Stomach (tissue), 9 donors: ENCODE measurements around the gene ATF3. TPM values are rescaled to one million over a fixed set of nuclear protein-coding genes. Genes with fewer than 3 reads are reported as not detected.

ENCODE experiments used
- DNase-seq, 2 donors: peaks; one replicate each; pipeline versions ENCODE4 v3.0.0 to v3.0.0-alpha.2; 2013 to 2019
- H3K27ac ChIP-seq, 5 donors: fragments of 200-600 bp in 4 of 5; sonication (generic) in 4 of 5; one replicate each; pipeline ENCODE4 v1.5.1; 2013 to 2019; ENCODE audit warnings: mild to moderate bottlenecking in 1 of 5, moderate library complexity in 1 of 5
- H3K27me3 ChIP-seq, 3 donors: fragments of 200-600 bp; sonication (generic); one replicate each; pipeline ENCODE4 v1.5.1; 2017 to 2019; ENCODE audit warnings: mixed run types in 1 of 3
- H3K36me3 ChIP-seq, 4 donors: fragments of 200-600 bp; sonication (generic); 1 replicate in 3 of 4; 2 replicates in 1 of 4; pipeline ENCODE4 v1.5.1; 2016 to 2019
- H3K4me1 ChIP-seq, 4 donors: fragments of 200-600 bp; sonication (generic); one replicate each; pipeline ENCODE4 v1.5.1; 2016 to 2019
- H3K4me3 ChIP-seq, 4 donors: fragments of 200-600 bp; sonication (generic) in 3 of 4; one replicate each; pipeline ENCODE4 v1.5.1; 2016 to 2019; ENCODE audit warnings: mild to moderate bottlenecking in 1 of 4
- H3K9me3 ChIP-seq, 4 donors: fragments of 200-600 bp; sonication (generic); one replicate each; pipeline ENCODE4 v1.5.1; 2016 to 2019
- CTCF ChIP-seq, 7 experiments: fragments of 450-650 bp in 4 of 7; fragments of 200-600 bp in 3 of 7; sonication (generic) in 3 of 7; IDR thresholded peaks; one replicate each; pipeline ENCODE4 v1.5.1; 2016 to 2019; ENCODE audit warnings: antibody characterized with exemption in 7 of 7, control low read depth in 2 of 7, mild to moderate bottlenecking in 1 of 7
- EP300 ChIP-seq: sonication (generic); formaldehyde crosslinking; IDR thresholded peaks from one replicate; pipeline ENCODE4 v1.6.1; 2017; ENCODE audit warnings: antibody characterized with exemption
- POLR2A ChIP-seq, 4 donors: fragments of 450-650 bp; IDR thresholded peaks; one replicate each; pipeline ENCODE4 v1.6.1; 2016; ENCODE audit warnings: antibody characterized with exemption in 4 of 4, control low read depth in 2 of 4, mild to moderate bottlenecking in 1 of 4, moderate library complexity in 1 of 4
- POLR2AphosphoS5 ChIP-seq, 3 donors: sonication (generic); formaldehyde crosslinking; IDR thresholded peaks; one replicate each; pipeline ENCODE4 v1.6.1; 2016; ENCODE audit warnings: antibody characterized with exemption in 3 of 3
- WGBS, 5 donors: extraction: QIAGEN DNeasy Blood & Tissue Kit in 3 of 5; methylation state at CpG; one replicate each; pipeline versions ENCODE4 v1.1.5 to v1.1.7; 2013 to 2018; 5-methylcytosine and 5-hydroxymethylcytosine counted together
- intact Hi-C: fragments of 100-400 bp; cut with DNase I; formaldehyde crosslinking; loops from one replicate; pipeline ENCODE4 v1.15.1; 2023; ENCODE audit warnings: low total_unique reads
- polyA plus RNA-seq, 3 donors: library from polyadenylated mRNA; stranded (reverse); fragments of 200-250 nt; gene quantifications; one replicate each; pipeline ENCODE4 v1.2.3, GENCODE V29; 2013
- total RNA-seq, 5 donors: library from RNA; depleted of rRNA; stranded (reverse); fragments of >200 nt; gene quantifications; one replicate each; pipeline versions ENCODE4 v1.1.0 to v1.2.3, GENCODE V29; 2014 to 2016
- donor health status: healthy with polysubstance abuse.
- donor health status: Bipolar disorder and iron deficiency.
- donor health status: healthy.

ATF3 gene
- total and polyA plus RNA-seq, 8 donors, result 14.0 to 60.2 (median 33.0) TPM; not detected in 1

- intact Hi-C loops, result no loop called here
- Histone ChIP-seq H3K4me1 (peaks cover 5 to 31% (median 24%) of the 10 kb centered on the region in 4 donors), H3K36me3 (no peaks in the 10 kb centered on the region), H3K27ac (no peak overlapping the region), H3K27me3 (no peaks in the 10 kb centered on the region), H3K4me3 (no peak overlapping the region), H3K9me3 (peaks cover 0 to 6% (median 2%) of the 10 kb centered on the region in 4 donors)
- TF ChIP-seq CTCF (IDR thresholded peaks at IDR 0.05) (no peak), POLR2A (IDR thresholded peaks at IDR 0.05) (no peak)
- no peak for DNase-seq
- WGBS, 5 donors, result 92 to 96% (median 95%) methylated on average over 3 of the region's 3 CpGs
These were observed 31.8 kb downstream of the ATF3 start for GRCh38 chr1:212640223-212640878.

- H3K4me3 ChIP-seq, result no peak overlapping the region
- peaks cover 3 to 19% (median 9%) of the 10 kb centered on the region in 4 donors for H3K4me1 ChIP-seq
- H3K27me3 ChIP-seq, result no peaks in the 10 kb centered on the region
- no peak overlapping the region for H3K27ac ChIP-seq
- intact Hi-C loops, result no loop called here
- peaks cover 0 to 6% (median 2%) of the 10 kb centered on the region in 4 donors for H3K9me3 ChIP-seq
- 75 to 100% (median 91%) methylated on average over 1 of the region's 1 CpG for whole genome bisulfite sequencing, 5 donors
- TF ChIP-seq POLR2AphosphoS5 (IDR thresholded peaks at IDR 0.05) (no peak), POLR2A (IDR thresholded peaks at IDR 0.05) (no peak), EP300 (no peak), CTCF (IDR thresholded peaks at IDR 0.05) (no peak)
- no peaks in the 10 kb centered on the region for H3K36me3 ChIP-seq
- DNase-seq, result no peak
These were observed 33.4 kb downstream of the ATF3 start for GRCh38 chr1:212641956-212642355.

- Histone ChIP-seq H3K27ac (no peak overlapping the region), H3K27me3 (no peaks in the 10 kb centered on the region), H3K36me3 (no peaks in the 10 kb centered on the region), H3K4me3 (no peak overlapping the region), H3K9me3 (peaks cover 0 to 6% (median 2%) of the 10 kb centered on the region in 4 donors), H3K4me1 (peaks cover 0 to 5% (median 0%) of the 10 kb centered on the region in 4 donors)
- no peak for DNase-seq
- intact Hi-C loops, result no loop called here
- TF ChIP-seq POLR2A (IDR thresholded peaks at IDR 0.05) (no peak), CTCF (IDR thresholded peaks at IDR 0.05) (no peak), POLR2AphosphoS5 (IDR thresholded peaks at IDR 0.05) (no peak), EP300 (no peak)
- 79 to 94% (median 85%) methylated on average over 2 of the region's 2 CpGs for WGBS, 5 donors
These were observed 35.3 kb downstream of the ATF3 start for GRCh38 chr1:212643877-212644276.

- intact Hi-C loops, result no loop called here
- peaks cover 0 to 6% (median 2%) of the 10 kb centered on the region in 4 donors for H3K9me3 ChIP-seq
- H3K4me3 ChIP-seq, result no peak overlapping the region
- no peaks in the 10 kb centered on the region for H3K27me3 ChIP-seq
- H3K4me1 ChIP-seq, result no peaks in the 10 kb centered on the region
- TF ChIP-seq POLR2AphosphoS5 (IDR thresholded peaks at IDR 0.05), result no peak
- TF ChIP-seq POLR2A (IDR thresholded peaks at IDR 0.05), result no peak
- no peak for TF ChIP-seq EP300
- TF ChIP-seq CTCF (IDR thresholded peaks at IDR 0.05), result no peak
- no peak for DNase-seq
- no peaks in the 10 kb centered on the region for H3K36me3 ChIP-seq
- no peak overlapping the region for H3K27ac ChIP-seq
- WGBS, 5 donors, result 76 to 82% (median 79%) methylated on average over 6 of the region's 6 CpGs
These were observed 36.4 kb downstream of the ATF3 start for GRCh38 chr1:212644866-212645545.
